Mucosa of descending colon (tissue), 3 donors: Measurements from ENCODE around the gene CHST8. TPM values are rescaled to one million over a fixed set of nuclear protein-coding genes. Genes with fewer than 3 reads are reported as not detected.

Source experiments
- ATAC-seq: fragments of 200-7000 bp; cut with Tn5 transposase; one replicate; pipeline ENCODE4 v1.9.1; 2020; ENCODE audit warnings: mild to moderate bottlenecking, moderate library complexity
- DNase-seq, 3 donors: peaks; one replicate each; pipeline ENCODE4 v3.0.0-alpha.2; 2020
- H3K36me3 ChIP-seq: fragments of 200-600 bp; one replicate; pipeline ENCODE4 v1.8.0; 2021; ENCODE audit warnings: low read depth, mild to moderate bottlenecking
- H3K4me1 ChIP-seq: fragments of 200-600 bp; one replicate; pipeline ENCODE4 v1.8.0; 2021; ENCODE audit warnings: low read depth, mild to moderate bottlenecking
- H3K4me3 ChIP-seq: fragments of 200-600 bp; one replicate; pipeline ENCODE4 v1.8.0; 2021; ENCODE audit warnings: mild to moderate bottlenecking
- H3K9me3 ChIP-seq: fragments of 200-600 bp; one replicate; pipeline ENCODE4 v1.8.0; 2021; ENCODE audit warnings: mild to moderate bottlenecking
- intact Hi-C, 2 donors: fragments of 100-400 bp; cut with DNase I in 1 of 2; cut with micrococcal nuclease in 1 of 2; formaldehyde crosslinking; loops; one replicate each; pipeline versions ENCODE4 v1.11.0 to v1.11.1; 2022; cut with DNase I, micrococcal nuclease
- total RNA-seq, 3 donors: library from RNA; stranded (reverse); fragmentation: NEBNext Ultra II Directional in 2 of 3; extraction: Animal tissue kit (Norgen Biotek cat#: 25700) in 2 of 3; gene quantifications; one replicate each; pipeline versions ENCODE4 v1.2.1 to v1.2.4, GENCODE V29; 2021 to 2023
- TF ChIP-seq, protein P1 (sequence below): fragments of 200-600 bp; IDR thresholded peaks from one replicate; pipeline ENCODE4 v1.8.0; 2022; ENCODE audit warnings: antibody characterized with exemption, mild to moderate bottlenecking
- donor health status: DM: no; HTN: no; CAD: no; lungs with moderate emphysema.
- donor health status: DM: no; HTN: no; CAD: no.
- donor health status: DM: no; HTN: yes; CAD: no.

The CHST8 gene
- total RNA-seq, 3 donors from 2014 or later = 0.31 TPM; not detected in 2

DNA sequence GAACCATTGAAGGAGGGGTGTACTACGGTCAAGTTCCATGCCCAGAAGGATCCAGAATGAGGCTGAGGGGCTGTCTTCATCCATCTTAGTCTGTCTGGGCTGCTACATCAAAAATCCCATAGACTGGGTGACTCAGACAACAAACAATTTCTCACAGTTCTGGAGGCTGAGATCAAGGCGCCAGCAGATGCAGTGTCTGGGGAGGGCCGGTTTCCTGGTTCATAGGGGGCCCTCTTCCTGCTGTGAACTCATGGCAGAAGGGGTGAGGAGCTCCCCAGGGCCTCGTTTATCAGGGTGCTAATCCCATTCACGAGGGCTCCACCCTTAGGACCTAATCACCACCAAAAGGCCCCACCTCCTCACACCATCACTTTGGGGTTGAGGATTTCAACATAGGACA lies 160.2 kb downstream of the CHST8 start:
- TF ChIP-seq, protein P1, sequence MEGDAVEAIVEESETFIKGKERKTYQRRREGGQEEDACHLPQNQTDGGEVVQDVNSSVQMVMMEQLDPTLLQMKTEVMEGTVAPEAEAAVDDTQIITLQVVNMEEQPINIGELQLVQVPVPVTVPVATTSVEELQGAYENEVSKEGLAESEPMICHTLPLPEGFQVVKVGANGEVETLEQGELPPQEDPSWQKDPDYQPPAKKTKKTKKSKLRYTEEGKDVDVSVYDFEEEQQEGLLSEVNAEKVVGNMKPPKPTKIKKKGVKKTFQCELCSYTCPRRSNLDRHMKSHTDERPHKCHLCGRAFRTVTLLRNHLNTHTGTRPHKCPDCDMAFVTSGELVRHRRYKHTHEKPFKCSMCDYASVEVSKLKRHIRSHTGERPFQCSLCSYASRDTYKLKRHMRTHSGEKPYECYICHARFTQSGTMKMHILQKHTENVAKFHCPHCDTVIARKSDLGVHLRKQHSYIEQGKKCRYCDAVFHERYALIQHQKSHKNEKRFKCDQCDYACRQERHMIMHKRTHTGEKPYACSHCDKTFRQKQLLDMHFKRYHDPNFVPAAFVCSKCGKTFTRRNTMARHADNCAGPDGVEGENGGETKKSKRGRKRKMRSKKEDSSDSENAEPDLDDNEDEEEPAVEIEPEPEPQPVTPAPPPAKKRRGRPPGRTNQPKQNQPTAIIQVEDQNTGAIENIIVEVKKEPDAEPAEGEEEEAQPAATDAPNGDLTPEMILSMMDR = no peak
- no peak for ATAC-seq
- intact Hi-C loops = no loop called here
- DNase-seq = no peak
- H3K36me3 ChIP-seq = no peaks in the 10 kb centered on the region
- no peak overlapping the region for H3K4me3 ChIP-seq
- no peaks in the 10 kb centered on the region for H3K4me1 ChIP-seq
- no peaks in the 10 kb centered on the region for H3K9me3 ChIP-seq

DNA sequence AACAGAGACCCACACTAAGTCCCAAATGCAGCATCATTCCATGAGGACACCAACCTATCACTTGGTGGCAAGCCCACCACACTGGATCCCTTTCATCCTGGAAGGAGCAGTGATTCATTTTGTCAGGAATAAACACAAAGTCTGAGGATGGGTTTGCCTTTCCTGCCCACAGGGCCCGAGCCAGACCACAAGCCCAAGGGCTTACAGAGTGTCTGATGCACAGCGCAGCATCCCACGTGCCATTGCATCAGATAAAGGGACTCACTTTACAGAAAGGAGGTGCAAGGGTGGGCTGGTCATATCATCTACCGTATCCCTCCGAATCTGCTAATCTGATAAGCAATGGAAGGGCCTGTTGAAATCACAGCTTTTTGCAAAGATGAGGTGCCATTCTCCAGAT lies 162.7 kb downstream of the CHST8 start:
- DNase-seq = no peak

DNA sequence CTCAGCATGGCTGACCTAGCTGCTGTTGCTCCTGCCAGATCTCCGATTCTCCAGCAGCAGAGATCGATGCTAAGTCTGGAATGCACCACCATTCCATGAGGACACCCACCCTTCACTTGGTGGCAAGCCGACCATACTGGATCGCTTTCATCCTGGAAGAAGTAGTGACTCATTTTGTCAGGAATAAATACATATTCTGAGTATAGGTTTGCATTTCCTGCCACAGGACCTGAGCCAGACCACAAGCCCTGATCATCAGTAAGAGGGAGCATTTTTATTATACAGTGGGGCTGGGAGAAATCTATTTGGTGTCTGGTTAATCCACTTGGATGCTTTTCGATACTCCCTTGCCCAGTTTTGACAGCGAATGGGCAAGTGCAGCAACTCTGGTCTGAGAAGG lies 164.0 kb downstream of the CHST8 start:
- Histone ChIP-seq H3K4me1 (no peaks in the 10 kb centered on the region), H3K36me3 (no peaks in the 10 kb centered on the region), H3K4me3 (no peak overlapping the region), H3K9me3 (no peaks in the 10 kb centered on the region)
- ATAC-seq = no peak
- TF ChIP-seq, protein P1 = no peak
- no peak for DNase-seq
- intact Hi-C loops = no loop called here

More for the DNA sequence above, 162.7 kb downstream of the CHST8 start:
- Histone ChIP-seq H3K4me1 (no peaks in the 10 kb centered on the region), H3K9me3 (no peaks in the 10 kb centered on the region), H3K4me3 (no peak overlapping the region), H3K36me3 (no peaks in the 10 kb centered on the region)
- intact Hi-C loops = no loop called here
- ATAC-seq = no peak
- TF ChIP-seq, protein P1 = no peak

DNA sequence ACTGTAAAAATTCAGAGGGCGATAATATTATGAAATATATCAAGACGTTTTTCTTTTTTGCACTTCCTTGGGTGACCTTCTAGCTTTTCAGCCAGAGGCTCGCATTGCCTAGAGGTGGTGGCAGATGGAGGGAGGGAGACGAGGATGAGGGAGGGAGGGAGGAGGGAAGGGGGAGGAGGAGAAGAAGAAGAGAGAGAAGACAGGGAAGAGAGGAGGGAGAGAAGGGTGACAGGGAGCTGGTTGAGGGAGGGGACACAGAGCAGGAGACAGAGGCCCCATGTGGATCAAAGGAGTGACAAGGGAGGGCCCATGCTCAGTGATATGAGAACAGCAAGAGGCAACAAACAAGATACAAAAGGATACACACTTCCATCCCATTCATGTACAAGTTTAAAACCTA lies 166.9 kb downstream of the CHST8 start:
- H3K4me3 ChIP-seq = no peak overlapping the region
- intact Hi-C loops = no loop called here
- no peaks in the 10 kb centered on the region for H3K4me1 ChIP-seq
- no peaks in the 10 kb centered on the region for H3K9me3 ChIP-seq
- TF ChIP-seq, protein P1 = no peak
- no peak for DNase-seq
- H3K36me3 ChIP-seq = no peaks in the 10 kb centered on the region
- no peak for ATAC-seq

DNA sequence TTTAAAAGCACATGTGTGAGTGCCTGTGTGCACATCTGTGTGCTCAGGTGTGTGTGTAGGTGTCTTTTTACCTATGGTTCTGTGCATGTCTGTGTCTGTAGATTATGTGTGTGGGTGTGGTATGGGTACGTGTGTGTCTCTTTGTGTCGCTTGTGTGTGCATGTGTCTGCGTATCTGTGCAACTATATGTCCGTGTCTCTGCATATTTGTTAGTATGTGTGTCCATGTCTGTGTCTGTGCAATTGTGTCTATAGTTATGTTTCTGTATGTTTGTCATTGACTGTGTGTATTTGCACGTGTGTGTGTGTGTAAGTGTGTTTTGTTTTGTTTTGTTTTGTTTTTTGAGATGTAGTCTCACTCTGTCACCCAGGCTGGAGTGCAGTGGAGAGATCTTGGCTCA lies 167.6 kb downstream of the CHST8 start:
- TF ChIP-seq, protein P1 = no peak
- no peak for DNase-seq
- intact Hi-C loops = no loop called here
- no peaks in the 10 kb centered on the region for H3K9me3 ChIP-seq
- H3K4me3 ChIP-seq = no peak overlapping the region
- ATAC-seq = no peak
- H3K36me3 ChIP-seq = no peaks in the 10 kb centered on the region
- no peaks in the 10 kb centered on the region for H3K4me1 ChIP-seq
